OCI-LY1 (cell line): ENCODE data around the gene ERCC1.
"Not testable (repeated sequence)": the region's sequence is repeated elsewhere in the genome, so short reads cannot be mapped to it uniquely, and the experiment has no call there.

ENCODE experiments used
- EZH2 ChIP-seq: fragments of 200-600 bp; sonication (generic), shearing (Covaris generic); IDR thresholded peaks from 2 replicates; pipeline ENCODE4 v1.8.0; 2017; ENCODE audit warnings: borderline replicate concordance, mixed run types, mild to moderate bottlenecking, antibody characterized with exemption, low read length, moderate library complexity, mixed read lengths
- TF ChIP-seq, protein P1 (sequence below): fragments of 200-600 bp; sonication (generic), shearing (Covaris generic); IDR thresholded peaks from 2 replicates; pipeline ENCODE4 v1.5.1; 2017; ENCODE audit warnings: mild to moderate bottlenecking, antibody characterized with exemption, low read length, moderate library complexity, mixed read lengths

DNA sequence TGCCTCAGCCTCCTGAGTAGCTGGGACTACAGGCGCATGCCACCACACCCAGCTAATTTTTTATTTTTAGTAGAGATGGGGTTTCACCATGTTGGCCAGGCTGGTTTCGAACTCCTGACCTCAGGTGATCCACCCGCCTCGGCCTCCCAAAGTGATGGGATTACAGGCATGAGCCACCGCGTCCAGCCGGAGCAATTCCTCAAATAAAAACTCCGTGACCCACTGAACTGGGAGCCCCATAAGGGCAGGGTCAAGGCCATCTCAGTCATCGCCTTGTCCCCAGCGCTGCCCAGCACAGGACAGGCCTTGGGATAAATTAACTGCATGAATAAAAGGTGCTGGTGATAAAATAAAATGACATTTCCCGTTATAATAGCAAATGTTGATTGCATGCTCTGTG is 6.2 kb upstream of the ERCC1 start:
- TF ChIP-seq, protein P1, sequence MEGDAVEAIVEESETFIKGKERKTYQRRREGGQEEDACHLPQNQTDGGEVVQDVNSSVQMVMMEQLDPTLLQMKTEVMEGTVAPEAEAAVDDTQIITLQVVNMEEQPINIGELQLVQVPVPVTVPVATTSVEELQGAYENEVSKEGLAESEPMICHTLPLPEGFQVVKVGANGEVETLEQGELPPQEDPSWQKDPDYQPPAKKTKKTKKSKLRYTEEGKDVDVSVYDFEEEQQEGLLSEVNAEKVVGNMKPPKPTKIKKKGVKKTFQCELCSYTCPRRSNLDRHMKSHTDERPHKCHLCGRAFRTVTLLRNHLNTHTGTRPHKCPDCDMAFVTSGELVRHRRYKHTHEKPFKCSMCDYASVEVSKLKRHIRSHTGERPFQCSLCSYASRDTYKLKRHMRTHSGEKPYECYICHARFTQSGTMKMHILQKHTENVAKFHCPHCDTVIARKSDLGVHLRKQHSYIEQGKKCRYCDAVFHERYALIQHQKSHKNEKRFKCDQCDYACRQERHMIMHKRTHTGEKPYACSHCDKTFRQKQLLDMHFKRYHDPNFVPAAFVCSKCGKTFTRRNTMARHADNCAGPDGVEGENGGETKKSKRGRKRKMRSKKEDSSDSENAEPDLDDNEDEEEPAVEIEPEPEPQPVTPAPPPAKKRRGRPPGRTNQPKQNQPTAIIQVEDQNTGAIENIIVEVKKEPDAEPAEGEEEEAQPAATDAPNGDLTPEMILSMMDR, result not testable (repeated sequence)
- TF ChIP-seq EZH2, result not testable (repeated sequence)
